ENCODE results near the gene CKAP4.

CKAP4 gene

GRCh38 chr12:106238146-106238545 is 9.7 kb downstream of the CKAP4 start:
- Histone ChIP-seq H3K9me3 (no peaks in the 10 kb centered on the region), H3K36me3 (peaks cover 22 to 36% (median 23%) of the 10 kb centered on the region in 3 donors), H3K4me1 (peaks cover 0 to 3% (median 1%) of the 10 kb centered on the region in 4 donors), H3K27ac (no peak overlapping the region), H3K27me3 (no peaks in the 10 kb centered on the region), H3K4me3 (no peak overlapping the region)
- intact Hi-C loops (cut with DNase I; ENCODE audit: low total_unique reads): no loop called here
- no peak for TF ChIP-seq CTCF (IDR thresholded peaks at IDR 0.05)
- no peak for DNase-seq

GRCh38 chr12:106235770-106236169 is 12.1 kb downstream of the CKAP4 start:
- intact Hi-C loops (cut with DNase I; ENCODE audit: low total_unique reads): no loop called here
- Histone ChIP-seq H3K4me1 (no peaks in the 10 kb centered on the region), H3K27ac (no peak overlapping the region), H3K36me3 (peaks cover 22 to 29% (median 23%) of the 10 kb centered on the region in 3 donors), H3K4me3 (no peak overlapping the region), H3K27me3 (no peaks in the 10 kb centered on the region), H3K9me3 (no peaks in the 10 kb centered on the region)
- TF ChIP-seq CTCF (IDR thresholded peaks at IDR 0.05): no peak
- no peak for DNase-seq

- Histone ChIP-seq H3K4me1 (no peaks in the 10 kb centered on the region), H3K4me3 (no peak overlapping the region), H3K27me3 (no peaks in the 10 kb centered on the region), H3K9me3 (no peaks in the 10 kb centered on the region), H3K36me3 (peaks cover 15 to 16% (median 16%) of the 10 kb centered on the region in 3 donors), H3K27ac (no peak overlapping the region)
- no peak for DNase-seq
- intact Hi-C loops (cut with DNase I; ENCODE audit: low total_unique reads): loop anchor here (5.0 kb wide), 1 partner anchor 118 kb away; no protein-coding TSS in a partner anchor
- no peak for TF ChIP-seq CTCF (IDR thresholded peaks at IDR 0.05)
Observed at GRCh38 chr12:106234449-106234848, 13.4 kb downstream of the CKAP4 start.

- H3K4me3 ChIP-seq: no peak overlapping the region
- DNase-seq: no peak
- H3K36me3 ChIP-seq: peaks cover under 1 to 2% (median 1%) of the 10 kb centered on the region in 3 donors
- intact Hi-C loops (cut with DNase I; ENCODE audit: low total_unique reads): loop anchor here (5.0 kb wide), 1 partner anchor 119 kb away; no protein-coding TSS in a partner anchor
- H3K27me3 ChIP-seq: no peaks in the 10 kb centered on the region
- no peaks in the 10 kb centered on the region for H3K4me1 ChIP-seq
- TF ChIP-seq CTCF (IDR thresholded peaks at IDR 0.05): no peak
- no peaks in the 10 kb centered on the region for H3K9me3 ChIP-seq
- H3K27ac ChIP-seq: no peak overlapping the region
Observed at GRCh38 chr12:106233011-106233410, 14.8 kb downstream of the CKAP4 start.

GRCh38 chr12:106229036-106229591 is 18.7 kb downstream of the CKAP4 start:
- no peaks in the 10 kb centered on the region for H3K9me3 ChIP-seq
- H3K27me3 ChIP-seq: no peaks in the 10 kb centered on the region
- intact Hi-C loops (cut with DNase I; ENCODE audit: low total_unique reads): loop anchor here (5.0 kb wide), 1 partner anchor 53 kb away; no protein-coding TSS in a partner anchor
- no peak overlapping the region for H3K4me3 ChIP-seq
- no peak overlapping the region for H3K27ac ChIP-seq
- no peaks in the 10 kb centered on the region for H3K36me3 ChIP-seq
- no peak for DNase-seq
- peaks cover 0 to 2% (median 0%) of the 10 kb centered on the region in 4 donors for H3K4me1 ChIP-seq
- no peak for TF ChIP-seq CTCF (IDR thresholded peaks at IDR 0.05)

Measured in tibial artery (tissue), 4 donors.